CD4-positive, alpha-beta memory T cell (primary cell): ENCODE data around the gene JADE2. TPM values are rescaled to one million over a fixed set of nuclear protein-coding genes. Genes with fewer than 3 reads are reported as not detected.
"Not testable (repeated sequence)": the region's sequence is repeated elsewhere in the genome, so short reads cannot be mapped to it uniquely, and the experiment has no call there.

ENCODE experiments used
- CTCF ChIA-PET: fragments of 350-600 bp; sonication (Branson Sonifier 250); formaldehyde crosslinking; loops from one replicate; lab custom pipeline; 2021; ENCODE audit warnings: inconsistent platforms; ENCODE audit not compliant: partially characterized antibody; lab: Charles Lee
- POLR2A ChIA-PET: fragments of 350-600 bp; sonication (Branson Sonifier 250); formaldehyde crosslinking; loops from one replicate; lab custom pipeline; 2021; ENCODE audit not compliant: partially characterized antibody; lab: Charles Lee
- DNase-seq, 5 donors: peaks; one replicate each; pipeline versions ENCODE4 v3.0.0 to v3.0.0-alpha.2; 2020 to 2022; ENCODE audit warnings: mixed read lengths in 1 of 5
- H3K27ac ChIP-seq: one replicate; pipeline ENCODE4 v1.7.0; 2013; ENCODE audit warnings: low read depth, low read length
- H3K27me3 ChIP-seq: 2 replicates; pipeline ENCODE4 v1.7.0; 2013; ENCODE audit warnings: mild to moderate bottlenecking, low read length, moderate library complexity; ENCODE audit not compliant: insufficient read depth
- H3K36me3 ChIP-seq: 2 replicates; pipeline ENCODE4 v1.7.0; 2013; ENCODE audit warnings: mild to moderate bottlenecking, low read length, moderate library complexity; ENCODE audit not compliant: insufficient read depth
- H3K4me1 ChIP-seq: 2 replicates; pipeline ENCODE4 v1.7.0; 2013; ENCODE audit warnings: mild to moderate bottlenecking, low read length, moderate library complexity; ENCODE audit not compliant: insufficient read depth
- H3K4me3 ChIP-seq, 2 donors: one replicate each; pipeline ENCODE4 v1.7.0; 2013; ENCODE audit warnings: low read length in 2 of 2, mild to moderate bottlenecking in 1 of 2
- H3K9me3 ChIP-seq, 2 donors: one replicate each; pipeline ENCODE4 v1.7.0; 2013; ENCODE audit warnings: low read length in 2 of 2, control low read depth in 1 of 2; ENCODE audit not compliant: control insufficient read depth in 1 of 2
- H3K27ac Mint-ChIP-seq, 7 donors: one replicate each; pipeline ENCODE4 v1.8.0; 2020 to 2021; ENCODE audit warnings: mixed read lengths in 7 of 7, mild to moderate bottlenecking in 6 of 7, inconsistent platforms in 3 of 7, moderate library complexity in 3 of 7
- H3K27me3 Mint-ChIP-seq, 2 donors: one replicate each; pipeline ENCODE4 v1.8.0; 2020 to 2021; ENCODE audit warnings: mixed read lengths in 2 of 2
- H3K36me3 Mint-ChIP-seq, 2 donors: one replicate each; pipeline ENCODE4 v1.8.0; 2020 to 2021; ENCODE audit warnings: mixed read lengths in 2 of 2, inconsistent platforms in 1 of 2, mild to moderate bottlenecking in 1 of 2
- H3K4me1 Mint-ChIP-seq, 4 donors: one replicate each; pipeline ENCODE4 v1.8.0; 2020 to 2021; ENCODE audit warnings: mixed read lengths in 4 of 4, mild to moderate bottlenecking in 1 of 4
- H3K4me3 Mint-ChIP-seq, 8 donors: one replicate each; pipeline ENCODE4 v1.8.0; 2020 to 2021; ENCODE audit warnings: mixed read lengths in 8 of 8, mild to moderate bottlenecking in 7 of 8, moderate library complexity in 6 of 8, inconsistent platforms in 3 of 8
- H3K9me3 Mint-ChIP-seq, 8 donors: one replicate each; pipeline ENCODE4 v1.8.0; 2020 to 2021; ENCODE audit warnings: mixed read lengths in 8 of 8, mild to moderate bottlenecking in 5 of 8, inconsistent platforms in 3 of 8, moderate library complexity in 1 of 8
- intact Hi-C: fragments of 100-400 bp; cut with micrococcal nuclease; formaldehyde crosslinking; loops from one replicate; pipeline ENCODE4 v1.15.1; 2023
- polyA plus RNA-seq, 2 donors: library from polyadenylated mRNA; unstranded; fragments of 300-500 nt; fragmentation: Illumina TruSeq; gene quantifications; one replicate each; pipeline ENCODE4 v1.2.3, GENCODE V29; 2021
- total RNA-seq, 2 experiments: library from RNA; stranded (reverse); gene quantifications; one replicate each; pipeline ENCODE4 v1.2.3, GENCODE V29; 2021

JADE2 gene
- total and polyA plus RNA-seq, 4 experiments from 2014 or later: 9.1 to 276 (median 154) TPM

DNA sequence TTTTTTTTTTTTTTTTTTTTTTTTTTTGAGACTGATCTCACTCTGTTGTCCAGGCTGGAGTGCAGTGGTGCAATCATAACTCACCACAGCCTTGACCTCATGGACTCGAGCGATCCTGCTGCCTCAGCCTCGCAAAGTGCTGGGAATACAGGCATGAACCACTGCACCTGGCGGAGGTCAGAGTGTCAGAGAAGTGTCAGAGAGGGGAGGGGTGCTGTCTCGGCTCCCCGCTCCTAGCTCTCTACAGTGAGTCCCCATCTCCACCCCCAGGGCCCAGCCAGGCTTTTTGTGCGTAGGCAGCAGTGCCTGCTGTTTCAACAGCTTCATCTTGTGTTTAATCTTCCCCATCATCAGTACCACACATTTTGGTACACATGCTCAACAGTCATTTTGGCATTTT lies 68.9 kb downstream of the JADE2 start:
- Histone ChIP-seq H3K27me3 (no peaks in the 10 kb centered on the region), H3K27ac (no peak overlapping the region), H3K36me3 (no peaks in the 10 kb centered on the region), H3K9me3 (no peaks in the 10 kb centered on the region), H3K4me3 (no peak overlapping the region), H3K4me1 (no peaks in the 10 kb centered on the region)
- Mint-ChIP-seq H3K9me3 (no peaks in the 10 kb centered on the region), H3K36me3 (no peaks in the 10 kb centered on the region), H3K4me3 (no peak overlapping the region), H3K27me3 (no peaks in the 10 kb centered on the region), H3K4me1 (peaks cover 0 to 3% (median 0%) of the 10 kb centered on the region in 4 donors), H3K27ac (no peak overlapping the region)
- ChIA-PET POLR2A (no interaction called here), CTCF (interaction anchor here (1.3 kb wide), 1 partner anchor 14 kb away, joined by 4 read pairs; no protein-coding TSS in a partner anchor)
- intact Hi-C loops: no loop called here
- DNase-seq: no peak

DNA sequence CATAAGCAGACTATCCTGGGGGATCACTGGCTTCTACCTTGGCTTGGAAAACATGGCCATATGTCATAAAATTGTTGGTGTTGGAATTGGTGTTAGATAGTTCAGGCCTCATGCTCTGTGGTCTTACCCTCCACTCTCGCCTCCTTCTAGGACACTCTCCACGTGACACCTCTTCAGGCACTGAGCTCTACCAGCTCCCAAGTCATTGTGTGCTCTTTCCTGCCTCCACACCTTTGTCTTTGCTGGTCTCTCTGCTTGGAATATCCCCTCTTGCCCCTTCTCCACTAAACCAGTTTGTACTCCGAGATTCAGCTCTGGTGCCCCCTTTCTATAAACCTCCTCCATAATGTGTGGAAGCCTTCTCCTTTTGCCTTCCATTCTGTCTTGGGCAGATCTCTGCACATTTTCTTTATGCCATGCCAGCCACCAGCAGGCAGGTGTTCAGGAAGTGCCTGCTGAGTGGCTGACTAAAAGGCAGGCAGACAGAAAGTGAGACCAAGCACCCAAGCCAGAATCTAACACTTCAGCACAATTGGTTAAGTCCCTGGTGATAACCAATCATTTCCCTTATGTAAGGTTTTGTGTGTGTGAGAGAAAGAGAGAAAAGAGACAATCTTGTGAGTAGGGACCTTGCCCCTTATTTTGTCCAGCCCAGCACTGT lies 69.5 kb downstream of the JADE2 start:
- no peak overlapping the region for H3K27ac Mint-ChIP-seq
- H3K4me1 ChIP-seq: no peaks in the 10 kb centered on the region
- CTCF ChIA-PET: interaction anchor here (2.0 kb wide), 1 partner anchor 7 kb away, joined by 6 read pairs; no protein-coding TSS in a partner anchor

DNA sequence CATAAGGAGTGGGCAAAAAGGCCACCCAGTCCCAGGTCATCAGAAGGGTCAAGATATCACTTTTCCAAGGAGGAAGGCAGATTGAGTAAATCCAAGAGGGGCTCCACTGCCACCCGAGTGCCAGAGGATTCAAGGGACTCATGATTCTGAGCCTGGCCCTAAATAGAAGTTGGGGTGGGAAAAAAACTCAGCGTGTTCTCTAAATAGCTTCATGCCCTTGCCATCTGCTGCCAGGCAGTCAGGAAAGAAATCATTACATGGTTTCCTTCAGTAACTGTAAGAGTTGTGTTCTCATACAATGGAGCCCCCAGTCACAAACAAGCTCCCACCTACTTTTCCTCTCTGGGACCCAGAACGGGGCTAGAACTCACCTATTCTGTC lies 70.0 kb downstream of the JADE2 start:
- H3K4me1 ChIP-seq: no peaks in the 10 kb centered on the region

More for the DNA sequence above, 69.5 kb downstream of the JADE2 start:
- no peaks in the 10 kb centered on the region for H3K9me3 ChIP-seq
- Mint-ChIP-seq H3K4me1 (peaks cover 0 to 3% (median 0%) of the 10 kb centered on the region in 4 donors), H3K27me3 (no peaks in the 10 kb centered on the region), H3K9me3 (no peaks in the 10 kb centered on the region), H3K36me3 (no peaks in the 10 kb centered on the region), H3K4me3 (no peak overlapping the region)
- POLR2A ChIA-PET: no interaction called here
- DNase-seq: no peak
- H3K27me3 ChIP-seq: no peaks in the 10 kb centered on the region
- H3K27ac ChIP-seq: no peak overlapping the region
- no peak overlapping the region for H3K4me3 ChIP-seq
- H3K36me3 ChIP-seq: no peaks in the 10 kb centered on the region
- intact Hi-C loops: no loop called here

DNA sequence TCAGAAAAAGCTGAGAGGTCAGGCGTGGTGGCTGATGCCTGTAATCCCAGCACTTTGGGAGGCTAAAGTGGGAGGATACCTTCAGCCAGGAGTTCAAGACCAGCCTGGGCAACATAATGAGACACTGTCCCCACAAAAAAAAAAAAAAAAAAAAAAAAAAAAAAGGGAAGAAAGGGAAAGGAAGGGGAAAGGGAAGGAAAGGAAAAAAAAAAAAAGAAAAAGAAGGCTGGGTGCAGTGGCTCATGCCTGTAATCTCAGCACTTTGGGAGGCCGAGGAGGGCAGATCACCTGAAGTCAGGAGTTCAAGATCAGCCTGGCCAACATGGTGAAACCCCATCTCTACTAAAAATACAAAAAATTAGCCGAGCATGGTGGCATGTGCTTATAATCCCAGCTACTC lies 74.3 kb downstream of the JADE2 start:
- H3K4me3 ChIP-seq, DNase-seq, intact Hi-C loops, H3K27me3 ChIP-seq, H3K9me3 ChIP-seq, H3K27me3 Mint-ChIP-seq, H3K27ac ChIP-seq, H3K4me1 Mint-ChIP-seq, H3K4me3 Mint-ChIP-seq, H3K36me3 ChIP-seq, H3K4me1 ChIP-seq, POLR2A ChIA-PET, H3K9me3 Mint-ChIP-seq, H3K27ac Mint-ChIP-seq: not testable (repeated sequence)
- peaks cover 6 to 17% of the 10 kb centered on the region in 2 donors for H3K36me3 Mint-ChIP-seq
- CTCF ChIA-PET: interaction anchor here (0.6 to 1.5 kb wide), 3 partner anchors 13 to 354 kb away, joined by 3 to 5 read pairs (median 4); no protein-coding TSS in a partner anchor

More for the DNA sequence above, 70.0 kb downstream of the JADE2 start:
- no peak overlapping the region for H3K4me3 Mint-ChIP-seq
- H3K27me3 Mint-ChIP-seq: no peaks in the 10 kb centered on the region
- intact Hi-C loops: no loop called here
- Histone ChIP-seq H3K9me3 (no peaks in the 10 kb centered on the region), H3K27ac (no peak overlapping the region), H3K27me3 (no peaks in the 10 kb centered on the region), H3K36me3 (no peaks in the 10 kb centered on the region), H3K4me3 (no peak overlapping the region)
- CTCF ChIA-PET: interaction anchor here (1.5 to 2.0 kb wide), 2 partner anchors 8 to 10 kb away, joined by 5 to 6 read pairs; no protein-coding TSS in a partner anchor
- H3K36me3 Mint-ChIP-seq: no peaks in the 10 kb centered on the region
- no peak overlapping the region for H3K27ac Mint-ChIP-seq
- DNase-seq: no peak
- POLR2A ChIA-PET: no interaction called here
- H3K4me1 Mint-ChIP-seq: peaks cover 0 to 3% (median 0%) of the 10 kb centered on the region in 4 donors
- H3K9me3 Mint-ChIP-seq: no peaks in the 10 kb centered on the region

DNA sequence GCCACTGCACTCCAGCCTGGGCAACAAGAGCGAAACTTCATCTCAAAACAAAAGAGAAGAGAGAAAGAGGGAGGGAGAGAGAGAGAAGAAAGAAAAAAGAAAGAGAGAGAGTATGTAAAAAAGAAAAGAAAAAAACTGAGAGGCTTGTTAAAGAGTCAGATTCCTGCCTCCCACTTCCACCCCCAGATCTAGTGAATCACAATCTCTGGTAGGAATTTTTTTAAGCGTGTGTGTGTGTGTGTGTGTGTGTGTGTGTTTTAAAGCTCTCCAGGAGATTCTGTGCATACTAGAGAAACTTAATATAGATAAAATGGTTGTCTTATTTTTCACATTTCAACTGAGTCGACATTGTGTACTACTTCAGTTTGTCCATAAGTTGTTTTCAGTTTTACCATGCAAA lies 75.1 kb downstream of the JADE2 start:
- no peak for DNase-seq
- H3K9me3 Mint-ChIP-seq: no peaks in the 10 kb centered on the region
- Histone ChIP-seq H3K4me1 (no peaks in the 10 kb centered on the region), H3K4me3 (no peak overlapping the region), H3K27me3 (no peaks in the 10 kb centered on the region), H3K36me3 (peaks cover 9% of the 10 kb centered on the region), H3K27ac (no peak overlapping the region), H3K9me3 (no peaks in the 10 kb centered on the region)
- POLR2A ChIA-PET: no interaction called here
- CTCF ChIA-PET: interaction anchor here (1.2 to 2.2 kb wide), 2 partner anchors 13 to 171 kb away, joined by 3 to 10 read pairs; no protein-coding TSS in a partner anchor
- H3K27me3 Mint-ChIP-seq: no peaks in the 10 kb centered on the region
- intact Hi-C loops: no loop called here
- peak overlapping the region in 1 of 7 donors; percentile 15 for H3K27ac Mint-ChIP-seq
- H3K4me3 Mint-ChIP-seq: no peak overlapping the region
- H3K36me3 Mint-ChIP-seq: peaks cover 10 to 24% of the 10 kb centered on the region in 2 donors
- peaks cover 0 to 4% (median 2%) of the 10 kb centered on the region in 4 donors for H3K4me1 Mint-ChIP-seq

DNA sequence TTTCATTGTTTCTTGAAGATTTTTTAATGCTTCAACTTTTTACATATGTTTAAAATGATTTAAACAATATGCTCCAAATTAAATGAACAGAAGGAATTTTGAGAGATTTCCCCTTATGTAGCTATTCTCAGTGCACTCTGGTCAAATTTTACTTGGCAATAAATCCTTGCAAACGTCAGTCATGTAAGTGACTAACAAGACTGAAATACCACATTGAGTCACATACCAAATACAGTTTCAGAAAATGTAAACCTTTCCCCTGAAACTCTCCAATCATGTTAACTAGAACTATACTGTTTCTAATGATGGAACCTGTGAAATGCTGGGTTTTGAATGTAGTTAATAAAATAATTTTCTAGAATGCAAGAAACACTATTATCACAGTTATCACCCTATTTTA lies 77.6 kb downstream of the JADE2 start:
- H3K9me3 Mint-ChIP-seq: no peaks in the 10 kb centered on the region
- Histone ChIP-seq H3K27ac (no peak overlapping the region), H3K9me3 (no peaks in the 10 kb centered on the region), H3K36me3 (peaks cover 28% of the 10 kb centered on the region), H3K27me3 (no peaks in the 10 kb centered on the region), H3K4me3 (no peak overlapping the region), H3K4me1 (no peaks in the 10 kb centered on the region)
- no peak overlapping the region for H3K27ac Mint-ChIP-seq
- peaks cover 0 to 4% (median 2%) of the 10 kb centered on the region in 4 donors for H3K4me1 Mint-ChIP-seq
- ChIA-PET POLR2A (no interaction called here), CTCF (interaction anchor here (1.2 kb wide), 1 partner anchor 11 kb away, joined by 3 read pairs; no protein-coding TSS in a partner anchor)
- intact Hi-C loops: no loop called here
- H3K4me3 Mint-ChIP-seq: no peak overlapping the region
- no peak for DNase-seq
- peaks cover 25 to 48% of the 10 kb centered on the region in 2 donors for H3K36me3 Mint-ChIP-seq
- no peaks in the 10 kb centered on the region for H3K27me3 Mint-ChIP-seq

DNA sequence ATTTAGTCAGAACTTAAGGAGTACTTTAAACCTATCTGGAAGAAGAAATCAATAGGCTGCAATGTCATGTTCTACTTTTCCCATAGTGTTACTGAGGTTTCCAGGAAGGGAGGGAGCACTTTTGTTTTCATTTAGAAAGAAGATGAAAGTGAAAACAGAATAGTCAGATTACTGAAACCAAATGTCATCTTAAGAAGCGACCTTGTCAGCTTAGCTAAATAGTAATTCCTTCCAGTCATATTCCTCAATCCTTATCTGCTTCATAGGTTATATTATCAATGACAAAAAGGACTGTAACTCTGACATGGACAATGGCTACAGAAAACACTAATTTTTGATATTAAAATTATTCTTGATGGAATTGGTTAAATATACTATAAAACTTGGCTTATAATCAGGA lies 79.4 kb downstream of the JADE2 start:
- H3K9me3 Mint-ChIP-seq: no peaks in the 10 kb centered on the region
- H3K36me3 ChIP-seq: peaks cover 39% of the 10 kb centered on the region
- no peaks in the 10 kb centered on the region for H3K9me3 ChIP-seq
- no peak overlapping the region for H3K27ac ChIP-seq
- H3K27ac Mint-ChIP-seq: peak overlapping the region in 5 of 7 donors; percentile 9 to 80 (median 57)
- no peak for DNase-seq
- H3K27me3 ChIP-seq: no peaks in the 10 kb centered on the region
- no peak overlapping the region for H3K4me3 ChIP-seq
- peaks cover 10% of the 10 kb centered on the region for H3K4me1 ChIP-seq
- H3K36me3 Mint-ChIP-seq: peaks cover 43 to 64% of the 10 kb centered on the region in 2 donors
- no peaks in the 10 kb centered on the region for H3K27me3 Mint-ChIP-seq
- peaks cover 12 to 14% (median 13%) of the 10 kb centered on the region in 4 donors for H3K4me1 Mint-ChIP-seq
- ChIA-PET POLR2A (no interaction called here), CTCF (interaction anchor here (0.7 to 1.2 kb wide), 2 partner anchors 27 to 1575 kb away, joined by 3 to 5 read pairs; no protein-coding TSS in a partner anchor)
- no peak overlapping the region for H3K4me3 Mint-ChIP-seq
- intact Hi-C loops: no loop called here
